NT2/D1 (cell line): ENCODE measurements around the gene DOCK8.

ENCODE experiments used
- YY1 ChIP-seq: IDR thresholded peaks from 2 replicates; pipeline ENCODE4 v1.6.1; 2011; ENCODE audit not compliant: insufficient read length, insufficient read depth
- ZNF274 ChIP-seq: IDR thresholded peaks from 2 replicates; pipeline ENCODE4 v1.6.1; 2011; ENCODE audit warnings: mild to moderate bottlenecking, low read depth, low read length

GRCh38 chr9:503326-503725 lies 288.7 kb downstream of the DOCK8 start:
- no peak for TF ChIP-seq ZNF274
- TF ChIP-seq YY1: no peak
